ENCODE data around the gene RAB5A.
"Not testable (repeated sequence)": the region's sequence is repeated elsewhere in the genome, so short reads cannot be mapped to it uniquely, and the experiment has no call there.

RAB5A gene

GRCh38 chr3:20016076-20016475, 69.2 kb downstream of the RAB5A start:
- not testable (repeated sequence) for H3K9me3 ChIP-seq (ENCODE audit: insufficient read depth, low read depth, low read length); H3K27ac ChIP-seq (ENCODE audit: low read depth, low read length); H3K79me1 ChIP-seq (ENCODE audit: low read length); H3K4me1 ChIP-seq (ENCODE audit: control insufficient read depth in 1 of 2, insufficient read depth in 2 of 2, low read length in 2 of 2); H4K12ac ChIP-seq (ENCODE audit: low read depth, low read length); H3K27me3 ChIP-seq (ENCODE audit: insufficient read depth, low read length); H2BK12ac ChIP-seq (ENCODE audit: low read length); H3K36me3 ChIP-seq (ENCODE audit: control insufficient read depth in 1 of 2, insufficient read depth in 2 of 2, low read length in 2 of 2); H3K4me3 ChIP-seq (ENCODE audit: low read depth, low read length); H4K91ac ChIP-seq (ENCODE audit: low read depth, low read length); H2AK5ac ChIP-seq (ENCODE audit: low read length); H3K9ac ChIP-seq (ENCODE audit: low read length); H3K79me2 ChIP-seq (ENCODE audit: control insufficient read depth, insufficient read depth, low read length, poor library complexity); H2AFZ ChIP-seq (ENCODE audit: insufficient read depth, low read length, poor library complexity); H3K4ac ChIP-seq (ENCODE audit: low read depth, low read length); H3K14ac ChIP-seq (ENCODE audit: low read length); H3K23ac ChIP-seq (ENCODE audit: low read length); H3K4me2 ChIP-seq (ENCODE audit: low read length); H2BK120ac ChIP-seq (ENCODE audit: insufficient read depth, low read length, poor library complexity); H3K18ac ChIP-seq (ENCODE audit: low read length); H2BK5ac ChIP-seq (ENCODE audit: low read depth, low read length, poor library complexity); DNase-seq; H4K8ac ChIP-seq (ENCODE audit: low read depth, low read length)
- WGBS (ENCODE audit: extremely low coverage, insufficient coverage, insufficient read length): no CpG with 5 or more reads among the region's 3 CpGs

- Histone ChIP-seq H3K14ac (ENCODE audit: low read length) (no peak overlapping the region), H3K23ac (ENCODE audit: low read length) (no peak overlapping the region)
Measured at GRCh38 chr3:20022954-20023622, 76.2 kb downstream of the RAB5A start.

GRCh38 chr3:20023623-20024405, 76.9 kb downstream of the RAB5A start:
- H2AFZ ChIP-seq (ENCODE audit: insufficient read depth, low read length, poor library complexity): no peak overlapping the region
- H3K23ac ChIP-seq (ENCODE audit: low read length): no peak overlapping the region
- no peak overlapping the region for H2AK5ac ChIP-seq (ENCODE audit: low read length)
- H3K27ac ChIP-seq (ENCODE audit: low read depth, low read length): no peak overlapping the region
- no peak for DNase-seq
- H3K79me2 ChIP-seq (ENCODE audit: control insufficient read depth, insufficient read depth, low read length, poor library complexity): no peaks in the 10 kb centered on the region
- no peaks in the 10 kb centered on the region for H3K4me1 ChIP-seq (ENCODE audit: control insufficient read depth in 1 of 2, insufficient read depth in 2 of 2, low read length in 2 of 2)
- H3K18ac ChIP-seq (ENCODE audit: low read length): no peak overlapping the region
- H4K8ac ChIP-seq (ENCODE audit: low read depth, low read length): no peak overlapping the region
- no peaks in the 10 kb centered on the region for H3K27me3 ChIP-seq (ENCODE audit: insufficient read depth, low read length)
- H3K4ac ChIP-seq (ENCODE audit: low read depth, low read length): no peak overlapping the region
- no peak overlapping the region for H4K12ac ChIP-seq (ENCODE audit: low read depth, low read length)
- no peak overlapping the region for H3K4me2 ChIP-seq (ENCODE audit: low read length)
- H3K9ac ChIP-seq (ENCODE audit: low read length): no peak overlapping the region
- no peak overlapping the region for H4K91ac ChIP-seq (ENCODE audit: low read depth, low read length)
- H3K4me3 ChIP-seq (ENCODE audit: low read depth, low read length): no peak overlapping the region
- no CpG with 5 or more reads among the region's 2 CpGs for WGBS (ENCODE audit: extremely low coverage, insufficient coverage, insufficient read length)
- no peak overlapping the region for H2BK12ac ChIP-seq (ENCODE audit: low read length)
- no peaks in the 10 kb centered on the region for H3K36me3 ChIP-seq (ENCODE audit: control insufficient read depth in 1 of 2, insufficient read depth in 2 of 2, low read length in 2 of 2)
- H3K14ac ChIP-seq (ENCODE audit: low read length): no peak overlapping the region
- H2BK5ac ChIP-seq (ENCODE audit: low read depth, low read length, poor library complexity): no peak overlapping the region
- no peak overlapping the region for H2BK120ac ChIP-seq (ENCODE audit: insufficient read depth, low read length, poor library complexity)
- H3K9me3 ChIP-seq (ENCODE audit: insufficient read depth, low read depth, low read length): no peaks in the 10 kb centered on the region
- H3K79me1 ChIP-seq (ENCODE audit: low read length): no peaks in the 10 kb centered on the region

More at GRCh38 chr3:20022954-20023622, 76.2 kb downstream of the RAB5A start:
- no peak overlapping the region for H2BK120ac ChIP-seq (ENCODE audit: insufficient read depth, low read length, poor library complexity)
- H2BK12ac ChIP-seq (ENCODE audit: low read length): no peak overlapping the region
- no peak overlapping the region for H3K4me3 ChIP-seq (ENCODE audit: low read depth, low read length)
- H3K4me2 ChIP-seq (ENCODE audit: low read length): no peak overlapping the region
- H3K4ac ChIP-seq (ENCODE audit: low read depth, low read length): no peak overlapping the region
- no peak overlapping the region for H4K8ac ChIP-seq (ENCODE audit: low read depth, low read length)
- H3K27ac ChIP-seq (ENCODE audit: low read depth, low read length): no peak overlapping the region
- H3K9ac ChIP-seq (ENCODE audit: low read length): no peak overlapping the region
- no peaks in the 10 kb centered on the region for H3K9me3 ChIP-seq (ENCODE audit: insufficient read depth, low read depth, low read length)
- no peaks in the 10 kb centered on the region for H3K36me3 ChIP-seq (ENCODE audit: control insufficient read depth in 1 of 2, insufficient read depth in 2 of 2, low read length in 2 of 2)
- H2AFZ ChIP-seq (ENCODE audit: insufficient read depth, low read length, poor library complexity): no peak overlapping the region
- no peaks in the 10 kb centered on the region for H3K79me1 ChIP-seq (ENCODE audit: low read length)
- no peaks in the 10 kb centered on the region for H3K4me1 ChIP-seq (ENCODE audit: control insufficient read depth in 1 of 2, insufficient read depth in 2 of 2, low read length in 2 of 2)
- no peak overlapping the region for H3K18ac ChIP-seq (ENCODE audit: low read length)
- WGBS (ENCODE audit: extremely low coverage, insufficient coverage, insufficient read length): no CpG with 5 or more reads among the region's 2 CpGs
- no peak overlapping the region for H4K12ac ChIP-seq (ENCODE audit: low read depth, low read length)
- no peak overlapping the region for H2BK5ac ChIP-seq (ENCODE audit: low read depth, low read length, poor library complexity)
- no peaks in the 10 kb centered on the region for H3K79me2 ChIP-seq (ENCODE audit: control insufficient read depth, insufficient read depth, low read length, poor library complexity)
- no peak for DNase-seq
- H4K91ac ChIP-seq (ENCODE audit: low read depth, low read length): no peak overlapping the region
- H3K27me3 ChIP-seq (ENCODE audit: insufficient read depth, low read length): no peaks in the 10 kb centered on the region
- no peak overlapping the region for H2AK5ac ChIP-seq (ENCODE audit: low read length)

GRCh38 chr3:20027136-20027535, 80.2 kb downstream of the RAB5A start:
- H3K9ac ChIP-seq (ENCODE audit: low read length): no peak overlapping the region
- no peak overlapping the region for H3K4me3 ChIP-seq (ENCODE audit: low read depth, low read length)
- no peak overlapping the region for H2BK5ac ChIP-seq (ENCODE audit: low read depth, low read length, poor library complexity)
- H2BK120ac ChIP-seq (ENCODE audit: insufficient read depth, low read length, poor library complexity): no peak overlapping the region
- no peaks in the 10 kb centered on the region for H3K4me1 ChIP-seq (ENCODE audit: control insufficient read depth in 1 of 2, insufficient read depth in 2 of 2, low read length in 2 of 2)
- H4K8ac ChIP-seq (ENCODE audit: low read depth, low read length): no peak overlapping the region
- H3K4me2 ChIP-seq (ENCODE audit: low read length): no peak overlapping the region
- H3K36me3 ChIP-seq (ENCODE audit: control insufficient read depth in 1 of 2, insufficient read depth in 2 of 2, low read length in 2 of 2): no peaks in the 10 kb centered on the region
- H3K27ac ChIP-seq (ENCODE audit: low read depth, low read length): no peak overlapping the region
- H3K18ac ChIP-seq (ENCODE audit: low read length): no peak overlapping the region
- no peak overlapping the region for H2BK12ac ChIP-seq (ENCODE audit: low read length)
- no CpG with 5 or more reads among the region's 4 CpGs for WGBS (ENCODE audit: extremely low coverage, insufficient coverage, insufficient read length)
- H3K14ac ChIP-seq (ENCODE audit: low read length): no peak overlapping the region
- H2AK5ac ChIP-seq (ENCODE audit: low read length): no peak overlapping the region
- DNase-seq: no peak
- H3K23ac ChIP-seq (ENCODE audit: low read length): no peak overlapping the region
- no peaks in the 10 kb centered on the region for H3K79me2 ChIP-seq (ENCODE audit: control insufficient read depth, insufficient read depth, low read length, poor library complexity)
- H3K4ac ChIP-seq (ENCODE audit: low read depth, low read length): no peak overlapping the region
- no peaks in the 10 kb centered on the region for H3K27me3 ChIP-seq (ENCODE audit: insufficient read depth, low read length)
- H2AFZ ChIP-seq (ENCODE audit: insufficient read depth, low read length, poor library complexity): no peak overlapping the region
- no peaks in the 10 kb centered on the region for H3K9me3 ChIP-seq (ENCODE audit: insufficient read depth, low read depth, low read length)
- H4K91ac ChIP-seq (ENCODE audit: low read depth, low read length): no peak overlapping the region
- H4K12ac ChIP-seq (ENCODE audit: low read depth, low read length): no peak overlapping the region
- H3K79me1 ChIP-seq (ENCODE audit: low read length): no peaks in the 10 kb centered on the region

Measured in trophoblast cell (in vitro differentiated cells and primary cell).